NB4 (cell line): ENCODE data around the gene MED8.
"Not testable (repeated sequence)": the region's sequence is repeated elsewhere in the genome, so short reads cannot be mapped to it uniquely, and the experiment has no call there.

Experiments
- DNase-seq: peaks from one replicate; pipeline ENCODE4 v3.0.0; 2010; ENCODE audit warnings: low read depth
- H3K4me3 ChIP-seq: one replicate; pipeline ENCODE4 v1.5.1; 2011; ENCODE audit warnings: mild to moderate bottlenecking, low read depth, low read length, moderate library complexity
- MAX ChIP-seq: IDR thresholded peaks from 2 replicates; pipeline ENCODE4 v1.6.1; 2011; ENCODE audit warnings: low read depth, low read length
- MYC ChIP-seq: IDR thresholded peaks from 2 replicates; pipeline ENCODE4 v1.6.1; 2011; ENCODE audit warnings: low read depth, low read length
- POLR2A ChIP-seq: IDR thresholded peaks from 2 replicates; pipeline ENCODE4 v1.6.1; 2011; ENCODE audit warnings: mild to moderate bottlenecking; ENCODE audit not compliant: insufficient read length; ENCODE audit errors: extremely low read depth
- TF ChIP-seq, protein P1 (sequence below): IDR thresholded peaks from one replicate; pipeline ENCODE4 v1.5.1; 2012; ENCODE audit warnings: low read depth, low read length

Gene MED8

DNA sequence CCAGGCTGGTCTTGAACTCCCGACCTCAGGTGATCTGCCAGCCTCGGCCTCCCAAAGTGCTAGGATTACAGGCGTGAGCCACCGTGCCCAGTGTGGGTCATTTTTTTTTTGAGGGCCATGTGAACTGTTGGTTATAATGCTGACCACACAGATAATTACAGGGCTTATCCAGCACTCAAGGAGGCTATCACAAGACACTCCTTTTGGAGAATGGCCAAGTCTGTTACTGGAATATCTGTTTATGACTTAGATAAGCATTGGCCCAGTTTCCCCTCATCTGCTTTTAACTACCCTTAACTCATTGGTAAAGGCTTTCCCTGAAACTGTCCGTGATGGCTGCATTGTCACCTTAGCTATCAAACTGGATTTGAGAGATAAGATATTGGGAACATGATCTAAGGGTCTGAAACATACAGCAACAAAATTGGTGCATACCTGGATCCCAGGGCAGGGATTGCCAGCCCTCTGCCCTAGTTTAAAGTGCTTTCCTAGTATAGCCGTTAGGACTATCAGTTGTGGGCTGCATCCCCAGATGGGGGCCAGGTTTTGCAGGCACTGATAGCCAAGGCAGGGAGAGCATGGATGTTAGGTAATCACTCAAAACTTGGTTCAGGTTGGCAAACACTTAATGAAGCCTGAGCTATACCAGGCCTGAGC lies 15.7 kb upstream of the MED8 start:
- no peak overlapping the region for H3K4me3 ChIP-seq
- TF ChIP-seq MAX (no peak), MYC (no peak)
- TF ChIP-seq, protein P1, sequence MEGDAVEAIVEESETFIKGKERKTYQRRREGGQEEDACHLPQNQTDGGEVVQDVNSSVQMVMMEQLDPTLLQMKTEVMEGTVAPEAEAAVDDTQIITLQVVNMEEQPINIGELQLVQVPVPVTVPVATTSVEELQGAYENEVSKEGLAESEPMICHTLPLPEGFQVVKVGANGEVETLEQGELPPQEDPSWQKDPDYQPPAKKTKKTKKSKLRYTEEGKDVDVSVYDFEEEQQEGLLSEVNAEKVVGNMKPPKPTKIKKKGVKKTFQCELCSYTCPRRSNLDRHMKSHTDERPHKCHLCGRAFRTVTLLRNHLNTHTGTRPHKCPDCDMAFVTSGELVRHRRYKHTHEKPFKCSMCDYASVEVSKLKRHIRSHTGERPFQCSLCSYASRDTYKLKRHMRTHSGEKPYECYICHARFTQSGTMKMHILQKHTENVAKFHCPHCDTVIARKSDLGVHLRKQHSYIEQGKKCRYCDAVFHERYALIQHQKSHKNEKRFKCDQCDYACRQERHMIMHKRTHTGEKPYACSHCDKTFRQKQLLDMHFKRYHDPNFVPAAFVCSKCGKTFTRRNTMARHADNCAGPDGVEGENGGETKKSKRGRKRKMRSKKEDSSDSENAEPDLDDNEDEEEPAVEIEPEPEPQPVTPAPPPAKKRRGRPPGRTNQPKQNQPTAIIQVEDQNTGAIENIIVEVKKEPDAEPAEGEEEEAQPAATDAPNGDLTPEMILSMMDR, result no peak
- no peak for DNase-seq

DNA sequence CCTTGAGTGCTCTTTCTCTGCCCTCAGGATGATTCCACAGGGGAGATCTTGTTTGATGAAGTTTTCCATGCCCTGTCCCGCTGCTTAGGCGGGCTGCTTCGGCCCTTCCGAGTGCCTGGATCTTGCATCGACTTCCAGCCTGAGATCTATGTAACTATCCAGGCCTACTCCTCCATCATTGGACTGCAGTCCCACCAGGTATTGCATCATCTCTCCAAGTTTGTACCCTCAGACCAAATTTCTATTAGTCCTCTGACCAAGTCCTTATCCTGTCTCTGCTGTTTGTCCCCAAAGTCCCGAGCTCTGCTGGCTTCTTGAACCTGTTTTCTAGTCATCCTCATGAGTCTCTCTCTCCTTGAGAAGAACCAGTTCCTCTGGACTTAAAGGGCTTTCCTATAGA lies 14.8 kb upstream of the MED8 start:
- H3K4me3 ChIP-seq, result no peak overlapping the region
- no peak for TF ChIP-seq POLR2A
- TF ChIP-seq, protein P1, result no peak
- TF ChIP-seq MYC, result no peak
- TF ChIP-seq MAX, result no peak
- no peak for DNase-seq

DNA sequence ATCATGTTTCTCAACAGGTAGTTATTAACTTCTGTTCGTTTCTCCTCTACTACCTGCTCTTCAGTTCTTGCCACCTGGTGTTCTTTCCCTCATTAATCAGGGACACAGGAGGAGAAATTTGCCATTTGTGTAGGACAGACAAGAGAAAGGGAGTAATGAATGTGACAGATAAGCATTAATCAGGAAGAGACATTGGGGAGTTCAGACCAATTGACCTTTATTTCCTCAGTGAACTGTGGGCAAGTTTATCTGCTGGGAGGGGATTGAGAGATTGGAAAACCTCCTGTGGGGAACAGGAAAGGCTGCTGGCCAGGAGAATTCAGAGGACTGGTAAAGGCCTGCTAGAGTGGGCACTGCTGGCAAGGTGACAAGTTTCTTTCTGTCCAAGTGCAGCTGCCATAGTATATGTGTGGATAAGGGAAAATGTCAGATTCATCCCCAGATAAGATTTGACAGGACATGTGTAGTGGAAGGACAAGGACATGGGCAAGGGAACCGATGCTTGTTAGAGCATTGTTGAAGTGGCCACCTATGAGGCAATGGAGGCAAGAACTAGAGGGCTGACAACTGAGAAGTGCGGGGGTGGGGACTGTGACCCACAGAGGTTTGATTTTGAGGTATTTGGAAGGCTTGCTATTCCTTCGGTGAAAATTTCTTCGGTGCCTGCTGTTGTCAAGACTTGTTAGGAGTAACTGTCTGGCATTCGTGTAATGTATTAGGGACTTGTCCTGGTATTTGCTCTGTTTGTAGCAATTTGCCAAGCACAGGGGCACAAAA lies 12.7 kb upstream of the MED8 start:
- DNase-seq, result no peak
- TF ChIP-seq, protein P1, result no peak
- no peak for TF ChIP-seq MYC
- no peak for TF ChIP-seq MAX
- no peak for TF ChIP-seq POLR2A
- H3K4me3 ChIP-seq, result no peak overlapping the region

GRCh38 chr1:43400441-43400840 lies 10.8 kb upstream of the MED8 start:
- DNase-seq, H3K4me3 ChIP-seq: not testable (repeated sequence)

DNA sequence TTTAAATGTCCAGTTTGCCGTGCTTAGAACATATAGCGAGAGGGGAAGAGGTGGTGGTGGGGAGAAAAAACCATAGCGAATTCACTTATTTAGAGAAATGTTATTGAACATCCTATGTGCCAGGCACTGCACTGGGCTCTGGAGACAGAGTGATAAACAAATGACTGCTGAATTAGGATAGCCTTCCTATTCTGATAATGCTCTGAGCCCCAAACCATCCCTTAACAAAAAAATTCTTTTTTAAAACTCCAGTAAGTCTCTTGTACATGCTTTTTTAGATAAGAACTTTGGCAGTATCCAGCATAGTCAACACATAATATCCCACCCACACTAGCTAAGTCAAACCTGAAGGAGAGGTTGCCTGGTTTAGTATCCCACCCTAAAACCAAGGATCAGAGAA lies 8.6 kb upstream of the MED8 start:
- TF ChIP-seq, protein P1, result no peak
- TF ChIP-seq POLR2A (no peak), MAX (no peak), MYC (no peak)
- no peak for DNase-seq
- no peak overlapping the region for H3K4me3 ChIP-seq

DNA sequence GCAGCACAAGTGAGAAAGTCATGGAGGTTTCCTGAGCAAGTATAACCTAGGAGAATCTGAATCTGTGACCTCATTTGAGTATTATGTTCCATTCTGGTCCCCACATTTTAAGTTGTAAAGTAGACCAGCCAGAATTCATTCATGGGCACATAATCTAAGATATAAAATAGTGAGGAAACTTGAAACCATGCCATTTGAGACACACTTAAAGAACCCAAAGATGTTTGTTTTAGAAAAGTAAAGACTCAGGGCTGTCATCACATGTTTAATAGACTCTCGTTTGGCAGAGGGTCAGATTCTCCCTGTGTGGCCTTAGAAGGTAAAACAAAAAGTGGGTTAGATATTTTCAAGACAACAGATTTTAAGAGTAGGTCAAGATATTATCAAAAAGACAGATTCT lies 6.5 kb upstream of the MED8 start:
- DNase-seq, result no peak
- H3K4me3 ChIP-seq, result no peak overlapping the region
- TF ChIP-seq MAX (no peak), POLR2A (no peak), MYC (no peak)
- TF ChIP-seq, protein P1, result no peak
